H9 (cell line): ENCODE measurements around the gene OR4D1. TPM values are rescaled to one million over a fixed set of nuclear protein-coding genes. Genes with fewer than 3 reads are reported as not detected.

Experiments used
- DNase-seq: peaks from one replicate; pipeline ENCODE4 v3.0.0-alpha.2; 2017
- H2AFZ ChIP-seq: one replicate; pipeline ENCODE4 v1.6.1; 2013; ENCODE audit warnings: mild to moderate bottlenecking, low read length, control low read depth, moderate library complexity
- H2AK5ac ChIP-seq: 2 replicates; pipeline ENCODE4 v1.6.1; 2013; ENCODE audit warnings: low read length, control low read depth, mixed read lengths; ENCODE audit not compliant: insufficient read length
- H2BK120ac ChIP-seq: one replicate; pipeline ENCODE4 v1.6.1; 2013; ENCODE audit warnings: low read depth, mild to moderate bottlenecking, low read length, control low read depth, inconsistent platforms; ENCODE audit not compliant: poor library complexity, severe bottlenecking
- H2BK12ac ChIP-seq: 2 replicates; pipeline ENCODE4 v1.6.1; 2013; ENCODE audit warnings: low read length, control low read depth, mixed read lengths, low read depth; ENCODE audit not compliant: insufficient read length
- H2BK15ac ChIP-seq: 2 replicates; pipeline ENCODE4 v1.6.1; 2013; ENCODE audit warnings: low read depth, low read length, control low read depth
- H2BK20ac ChIP-seq: one replicate; pipeline ENCODE4 v1.6.1; 2013; ENCODE audit warnings: low read depth, mild to moderate bottlenecking, low read length, control low read depth, inconsistent platforms; ENCODE audit not compliant: poor library complexity, severe bottlenecking
- H2BK5ac ChIP-seq: 2 replicates; pipeline ENCODE4 v1.6.1; 2013; ENCODE audit warnings: low read length, control low read depth, mixed read lengths; ENCODE audit not compliant: insufficient read length
- H3K14ac ChIP-seq: 2 replicates; pipeline ENCODE4 v1.6.1; 2013; ENCODE audit warnings: low read length, control low read depth; ENCODE audit not compliant: insufficient read depth
- H3K18ac ChIP-seq: 2 replicates; pipeline ENCODE4 v1.6.1; 2013; ENCODE audit warnings: low read depth, mild to moderate bottlenecking, mixed read lengths, low read length, control low read depth; ENCODE audit not compliant: insufficient read length
- H3K23ac ChIP-seq: 2 replicates; pipeline ENCODE4 v1.6.1; 2013; ENCODE audit warnings: low read length, control low read depth, mixed read lengths, low read depth; ENCODE audit not compliant: insufficient read length
- H3K23me2 ChIP-seq: 2 replicates; pipeline ENCODE4 v1.6.1; 2013; ENCODE audit warnings: low read depth, mild to moderate bottlenecking, mixed read lengths, low read length, control low read depth; ENCODE audit not compliant: insufficient read length, poor library complexity, severe bottlenecking
- H3K27ac ChIP-seq: 2 replicates; pipeline ENCODE4 v1.5.1; 2013; ENCODE audit warnings: low read length, control low read depth, mixed read lengths, low read depth; ENCODE audit not compliant: insufficient read length
- H3K27me3 ChIP-seq: 2 replicates; pipeline ENCODE4 v1.6.1; 2013; ENCODE audit warnings: low read length, control low read depth, inconsistent platforms; ENCODE audit not compliant: insufficient read depth
- H3K4ac ChIP-seq: 2 replicates; pipeline ENCODE4 v1.6.1; 2013; ENCODE audit warnings: low read depth, mild to moderate bottlenecking, control low read depth, inconsistent platforms, low read length, moderate library complexity
- H3K4me1 ChIP-seq: 2 replicates; pipeline ENCODE4 v1.6.1; 2013; ENCODE audit warnings: low read length, control low read depth, inconsistent platforms; ENCODE audit not compliant: insufficient read depth
- H3K4me2 ChIP-seq: 2 replicates; pipeline ENCODE4 v1.6.1; 2013; ENCODE audit warnings: low read length, control low read depth, mixed read lengths; ENCODE audit not compliant: insufficient read length, insufficient read depth
- H3K56ac ChIP-seq: 2 replicates; pipeline ENCODE4 v1.6.1; 2013; ENCODE audit warnings: low read depth, mild to moderate bottlenecking, mixed read lengths, low read length, control low read depth; ENCODE audit not compliant: insufficient read length
- H3K79me1 ChIP-seq: 2 replicates; pipeline ENCODE4 v1.6.1; 2013; ENCODE audit warnings: low read depth, mild to moderate bottlenecking, moderate library complexity, low read length, control low read depth, inconsistent platforms; ENCODE audit not compliant: insufficient read depth, poor library complexity, severe bottlenecking
- H3K79me2 ChIP-seq: 2 replicates; pipeline ENCODE4 v1.6.1; 2013; ENCODE audit warnings: low read length, control low read depth, inconsistent platforms; ENCODE audit not compliant: insufficient read depth
- H3K9ac ChIP-seq: 2 replicates; pipeline ENCODE4 v1.6.1; 2013; ENCODE audit warnings: low read length, control low read depth, mixed read lengths; ENCODE audit not compliant: insufficient read length; ENCODE audit errors: extremely low read depth
- H3K9me3 ChIP-seq: one replicate; pipeline ENCODE4 v1.6.1; 2013; ENCODE audit warnings: low read depth, low read length, inconsistent platforms; ENCODE audit not compliant: control insufficient read depth
- H3T11ph ChIP-seq: one replicate; pipeline ENCODE4 v1.6.1; 2013; ENCODE audit warnings: mild to moderate bottlenecking, low read length, control low read depth, inconsistent platforms
- H4K20me1 ChIP-seq: one replicate; pipeline ENCODE4 v1.6.1; 2013; ENCODE audit not compliant: control insufficient read depth, insufficient read length, insufficient read depth
- H4K5ac ChIP-seq: 2 replicates; pipeline ENCODE4 v1.6.1; 2013; ENCODE audit warnings: low read depth, mild to moderate bottlenecking, mixed read lengths, low read length, control low read depth; ENCODE audit not compliant: insufficient read length
- H4K8ac ChIP-seq: replicated peaks from 2 replicates; pipeline ENCODE4 v1.6.1; 2013; ENCODE audit warnings: low read length, control low read depth, mixed read lengths, low read depth; ENCODE audit not compliant: insufficient read length
- H4K91ac ChIP-seq: 2 replicates; pipeline ENCODE4 v1.6.1; 2013; ENCODE audit warnings: low read depth, mild to moderate bottlenecking, moderate library complexity, mixed read lengths, low read length, control low read depth; ENCODE audit not compliant: insufficient read length
- H3K27ac Mint-ChIP-seq, 3 experiments: 2 replicates in 2 of 3; 3 replicates in 1 of 3; pipeline ENCODE4 v1.8.0; 2020 to 2021; ENCODE audit warnings: mixed read lengths in 3 of 3, mild to moderate bottlenecking in 1 of 3, moderate library complexity in 1 of 3
- H3K27me3 Mint-ChIP-seq: 2 replicates; pipeline ENCODE4 v1.8.0; 2021; ENCODE audit warnings: low read depth, mild to moderate bottlenecking, moderate library complexity, mixed read lengths
- H3K36me3 Mint-ChIP-seq, 3 experiments: 2 replicates in 2 of 3; 3 replicates in 1 of 3; pipeline ENCODE4 v1.8.0; 2020 to 2021; ENCODE audit warnings: low read depth in 3 of 3, mixed read lengths in 3 of 3; ENCODE audit not compliant: insufficient read depth in 1 of 3
- H3K4me1 Mint-ChIP-seq, 2 experiments: 2 replicates each; pipeline ENCODE4 v1.8.0; 2020; ENCODE audit warnings: mixed read lengths in 2 of 2
- H3K4me3 Mint-ChIP-seq, 2 experiments: 2 replicates in 1 of 2; 3 replicates in 1 of 2; pipeline ENCODE4 v1.8.0; 2020 to 2021; ENCODE audit warnings: mild to moderate bottlenecking in 2 of 2, mixed read lengths in 2 of 2, moderate library complexity in 1 of 2
- H3K9me3 Mint-ChIP-seq, 2 experiments: 2 replicates in 1 of 2; 3 replicates in 1 of 2; pipeline ENCODE4 v1.8.0; 2020; ENCODE audit warnings: mild to moderate bottlenecking in 2 of 2, mixed read lengths in 2 of 2, moderate library complexity in 1 of 2
- CTCF ChIP-seq: fragments of 200-600 bp; sonication (generic); conservative IDR thresholded peaks from 3 replicates; pipeline ENCODE4 v1.8.0; 2021; ENCODE audit warnings: antibody characterized with exemption, mild to moderate bottlenecking
- WGBS: extraction: QIAGEN DNeasy Blood & Tissue Kit; methylation state at CpG from one replicate; pipeline ENCODE4 v1.1.7; 2013; ENCODE audit warnings: missing lambda C conversion rate, low lambda C conversion rate, mixed read lengths; ENCODE audit not compliant: insufficient read length; ENCODE audit errors: extremely low coverage; 5-methylcytosine and 5-hydroxymethylcytosine counted together
- total RNA-seq: library from RNA; stranded (reverse); gene quantifications from 2 replicates; pipeline ENCODE4 v1.2.1, GENCODE V29; 2021

Gene OR4D1
- total RNA-seq, 1 experiment from 2014 or later: 0.11 TPM

- no peak overlapping the region for H3K27ac ChIP-seq
- no peak for TF ChIP-seq CTCF
- no peak overlapping the region for H3K9ac ChIP-seq
- H3K79me2 ChIP-seq: no peaks in the 10 kb centered on the region
- H2BK20ac ChIP-seq: no peak overlapping the region
- H3K4me1 Mint-ChIP-seq: 0 out of 4 replicates have a peak, but pooled peaks cover 0 to 3% of the 10 kb centered on the region in 2 experiments
- H3K36me3 Mint-ChIP-seq: no peaks in the 10 kb centered on the region
- H2BK12ac ChIP-seq: no peak overlapping the region
- no peaks in the 10 kb centered on the region for H3K9me3 Mint-ChIP-seq
- H3K18ac ChIP-seq: no peak overlapping the region
- no peak overlapping the region for H4K5ac ChIP-seq
- H3K79me1 ChIP-seq: no peaks in the 10 kb centered on the region
- peaks cover 30% of the 10 kb centered on the region for H3K27me3 Mint-ChIP-seq
- H4K20me1 ChIP-seq: no peaks in the 10 kb centered on the region
- H3K4me2 ChIP-seq: no peak overlapping the region
- no peak overlapping the region for H2BK120ac ChIP-seq
- no peak overlapping the region for H3K56ac ChIP-seq
- H2AK5ac ChIP-seq: no peak overlapping the region
- no peaks in the 10 kb centered on the region; the same call in 1 of the 2 replicates for H3K27me3 ChIP-seq
- no CpG with 5 or more reads among the region's 7 CpGs for WGBS
- H3K4me1 ChIP-seq: no peaks in the 10 kb centered on the region
- no peak for DNase-seq
- H3K4me3 Mint-ChIP-seq: no peak overlapping the region
- no peaks in the 10 kb centered on the region for H3K23me2 ChIP-seq
- H3K23ac ChIP-seq: no peak overlapping the region
- no peaks in the 10 kb centered on the region for H3K9me3 ChIP-seq
- no peak overlapping the region for H3K4ac ChIP-seq
- no peak overlapping the region for H3K27ac Mint-ChIP-seq
- H4K8ac ChIP-seq: no peak overlapping the region
- H2AFZ ChIP-seq: no peak overlapping the region
- no peak overlapping the region for H4K91ac ChIP-seq
- no peak overlapping the region for H2BK15ac ChIP-seq
- no peak overlapping the region for H3K14ac ChIP-seq
- no peak overlapping the region for H3T11ph ChIP-seq
- no peak overlapping the region for H2BK5ac ChIP-seq
These were observed 28.0 kb downstream of the OR4D1 start for GRCh38 chr17:58176200-58176599.
